Stimulated activated effector memory CD8-positive, alpha-beta T cell treated with anti-CD3 and anti-CD28 coated beads, Interleukin-12 subunit alpha, Interleukin-12 subunit beta, amount 100 ng/mL, for 72 hours (primary cell): ENCODE data around the gene HMG20A.
A peak's percentile ranks its signal among the peaks of the same experiment; 100 is the strongest.

ENCODE experiments used
- ATAC-seq: fragments of 150-1000 bp; cut with Tn5 transposase; 2 replicates; pipeline ENCODE4 v1.10.0; 2021
- DNase-seq, 2 donors: peaks; one replicate each; pipeline ENCODE4 v3.0.0; 2021 to 2022; ENCODE audit warnings: low spot score in 2 of 2
- H3K27ac Mint-ChIP-seq: one replicate; pipeline ENCODE4 v1.8.0; 2022; ENCODE audit warnings: mild to moderate bottlenecking, mixed read lengths
- H3K36me3 Mint-ChIP-seq: one replicate; pipeline ENCODE4 v1.8.0; 2022; ENCODE audit warnings: mild to moderate bottlenecking, mixed read lengths
- H3K4me1 Mint-ChIP-seq: one replicate; pipeline ENCODE4 v1.8.0; 2022; ENCODE audit warnings: mixed read lengths
- H3K4me3 Mint-ChIP-seq: one replicate; pipeline ENCODE4 v1.8.0; 2022; ENCODE audit warnings: mild to moderate bottlenecking, mixed read lengths
- H3K9me3 Mint-ChIP-seq: one replicate; pipeline ENCODE4 v1.8.0; 2022; ENCODE audit warnings: mixed read lengths

HMG20A gene

DNA sequence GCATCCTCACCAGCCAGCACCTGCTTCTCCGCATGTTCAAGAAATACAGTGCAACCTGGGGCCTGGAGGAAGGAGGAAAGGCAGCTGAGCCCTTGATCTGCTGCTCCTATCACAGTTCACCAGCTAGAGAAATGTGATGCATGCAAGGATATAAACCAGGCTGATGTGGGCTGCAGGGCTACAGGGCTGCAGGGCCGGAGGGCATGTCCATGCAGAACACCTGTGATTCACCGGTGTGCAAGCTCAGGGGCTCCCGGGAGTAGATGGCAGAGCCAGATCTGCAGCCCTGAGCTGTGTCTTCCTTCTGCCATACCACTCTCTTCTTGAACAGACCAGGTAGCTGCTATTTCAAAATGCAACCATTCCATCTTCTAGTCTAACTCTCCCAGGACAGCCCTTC, 84.9 kb downstream of the HMG20A start:
- Mint-ChIP-seq H3K4me1 (peaks cover 5% of the 10 kb centered on the region), H3K27ac (no peak overlapping the region), H3K36me3 (no peaks in the 10 kb centered on the region), H3K9me3 (no peaks in the 10 kb centered on the region), H3K4me3 (no peak overlapping the region)
- DNase-seq (no peak), ATAC-seq (no peak)

DNA sequence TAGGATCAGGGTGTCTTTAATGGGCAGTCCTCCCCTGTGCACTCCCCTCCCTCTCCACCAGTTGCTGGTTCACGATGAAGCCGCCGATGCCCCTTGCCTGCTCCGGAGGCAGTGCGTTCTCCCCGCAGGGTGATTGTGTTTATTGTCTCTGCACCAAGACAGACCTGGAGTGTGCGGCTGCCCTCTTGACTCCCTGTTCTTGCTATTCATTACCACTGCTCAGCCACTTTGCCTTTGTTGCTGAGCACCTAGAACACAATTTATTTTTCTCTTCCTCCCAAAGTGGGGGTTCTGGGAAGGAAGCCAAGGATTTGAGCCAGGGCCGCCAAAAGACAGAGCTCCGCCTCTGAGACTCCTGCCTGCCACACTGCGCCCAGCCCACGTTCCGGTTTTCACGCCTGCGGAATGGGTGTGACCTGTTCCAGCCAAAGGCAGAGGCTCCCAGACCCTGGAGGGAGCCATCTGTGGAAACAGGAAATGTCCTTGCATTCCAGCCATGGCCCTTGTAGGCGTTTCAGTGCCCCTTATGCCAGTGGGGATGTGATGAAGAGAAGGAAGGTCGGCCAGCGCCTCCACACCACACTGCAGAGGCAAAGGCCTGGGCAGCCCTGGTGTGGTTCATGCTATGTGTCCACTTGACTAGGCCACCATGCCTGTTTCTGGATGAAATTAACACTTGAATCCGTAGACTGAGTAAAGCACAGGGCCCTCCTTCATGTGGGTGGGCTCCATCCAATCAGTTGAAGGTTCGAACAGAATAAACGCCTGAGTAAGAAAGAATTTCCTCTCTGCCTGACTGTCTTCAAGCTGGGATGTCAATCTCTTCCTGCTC, 85.8 kb downstream of the HMG20A start:
- Mint-ChIP-seq H3K4me3 (no peak overlapping the region), H3K27ac (no peak overlapping the region), H3K36me3 (no peaks in the 10 kb centered on the region), H3K4me1 (peaks cover 5% of the 10 kb centered on the region), H3K9me3 (no peaks in the 10 kb centered on the region)
- DNase-seq (no peak), ATAC-seq (no peak)

DNA sequence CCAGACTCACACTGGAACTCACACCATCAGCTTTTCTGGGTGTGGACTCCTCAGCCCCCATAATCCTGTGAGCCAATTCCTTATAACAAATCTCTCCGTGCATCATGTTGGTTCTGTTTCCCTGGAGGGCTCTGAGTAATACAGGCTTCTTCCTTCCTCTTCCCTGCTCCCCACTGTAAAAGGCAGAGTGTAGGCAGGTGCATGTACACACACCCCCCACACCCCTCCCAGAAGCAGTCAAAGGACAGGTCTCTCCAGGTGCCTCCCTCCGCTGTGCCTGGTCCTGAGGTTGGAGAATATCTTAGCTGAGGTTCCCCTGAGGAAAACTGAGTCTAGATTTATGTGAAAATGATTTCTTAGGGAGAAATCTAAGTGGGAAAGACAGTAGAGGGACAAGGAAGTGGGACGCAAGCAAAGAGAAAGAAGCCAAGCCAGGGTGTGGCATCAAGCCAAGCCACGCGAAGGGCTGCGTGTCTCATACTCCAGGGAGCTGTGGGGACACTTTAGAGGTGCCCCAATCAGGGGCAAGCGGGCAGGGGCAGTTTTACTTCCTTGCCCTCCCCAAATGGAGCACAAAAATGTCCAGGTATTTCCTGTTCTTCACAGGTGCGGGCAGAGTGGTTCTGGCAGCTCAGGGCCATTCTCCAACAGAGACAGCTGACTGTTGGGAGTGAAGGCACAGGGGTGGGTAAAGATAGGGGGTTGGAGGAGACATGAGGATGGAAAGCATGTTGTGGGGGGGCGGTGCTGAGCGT, 86.6 kb downstream of the HMG20A start:
- H3K4me1 Mint-ChIP-seq = peaks cover 5% of the 10 kb centered on the region
- no peak for DNase-seq

DNA sequence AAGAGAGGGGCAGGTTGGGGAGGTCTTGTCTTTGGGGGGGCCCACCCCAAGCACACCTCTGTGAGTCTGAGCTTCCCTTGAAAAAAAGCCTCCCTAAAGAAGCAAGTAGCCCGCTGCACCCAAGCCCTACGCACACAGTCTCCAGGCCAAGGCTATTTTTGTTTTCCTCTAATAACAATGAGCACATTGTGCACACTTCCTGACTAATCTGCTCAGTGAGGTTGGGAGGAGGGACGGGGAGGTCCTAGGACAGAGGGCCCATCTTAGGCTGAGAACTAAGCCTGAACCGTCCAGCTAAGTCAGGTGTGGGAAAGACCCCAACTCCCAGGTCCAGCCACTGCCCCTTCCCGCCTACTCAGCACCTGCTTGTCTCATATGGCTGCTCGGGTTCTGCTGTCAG, 87.2 kb downstream of the HMG20A start:
- peaks cover 5% of the 10 kb centered on the region for H3K4me1 Mint-ChIP-seq
- H3K36me3 Mint-ChIP-seq = no peaks in the 10 kb centered on the region
- DNase-seq = no peak
- no peaks in the 10 kb centered on the region for H3K9me3 Mint-ChIP-seq
- H3K4me3 Mint-ChIP-seq = no peak overlapping the region
- ATAC-seq = no peak
- H3K27ac Mint-ChIP-seq = no peak overlapping the region

More for the DNA sequence above, 86.6 kb downstream of the HMG20A start:
- no peak for ATAC-seq
- no peaks in the 10 kb centered on the region for H3K9me3 Mint-ChIP-seq
- H3K4me3 Mint-ChIP-seq = no peak overlapping the region
- no peak overlapping the region for H3K27ac Mint-ChIP-seq
- no peaks in the 10 kb centered on the region for H3K36me3 Mint-ChIP-seq

DNA sequence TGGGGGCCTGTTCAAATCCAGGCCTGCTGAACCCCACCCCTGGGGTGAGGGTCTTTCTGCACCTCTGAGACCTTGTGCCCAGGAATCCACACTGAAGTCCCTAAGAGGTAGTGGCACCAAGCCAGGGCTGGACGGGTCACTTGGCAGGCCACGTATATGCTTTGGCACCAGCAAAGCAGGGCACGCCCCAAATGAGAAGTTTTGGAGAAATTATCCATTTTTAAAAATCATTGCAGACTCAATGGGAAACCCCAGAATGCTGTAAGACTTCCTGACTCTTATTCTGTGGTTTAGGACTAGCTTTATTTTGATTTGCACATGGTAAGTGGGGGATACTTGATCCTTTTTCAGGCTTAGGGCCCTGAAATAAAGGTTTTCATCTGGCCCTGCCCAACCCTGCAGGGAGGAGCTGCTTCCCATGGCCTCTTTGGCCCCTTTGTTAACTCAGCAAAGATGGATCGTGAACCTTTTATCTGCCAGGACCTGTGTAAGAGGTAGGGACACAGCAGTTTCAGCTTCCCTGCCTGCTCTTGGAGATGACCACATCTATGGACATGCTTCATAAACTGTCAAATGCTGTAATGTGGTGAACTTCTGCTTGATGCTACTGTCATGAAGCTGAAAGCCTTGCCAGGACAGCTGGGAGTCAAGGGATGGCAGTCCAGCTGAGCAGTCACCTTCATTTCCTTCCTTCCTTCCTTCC, 88.0 kb downstream of the HMG20A start:
- ATAC-seq = no peak
- H3K4me3 Mint-ChIP-seq = no peak overlapping the region
- peaks cover 5% of the 10 kb centered on the region for H3K4me1 Mint-ChIP-seq

DNA sequence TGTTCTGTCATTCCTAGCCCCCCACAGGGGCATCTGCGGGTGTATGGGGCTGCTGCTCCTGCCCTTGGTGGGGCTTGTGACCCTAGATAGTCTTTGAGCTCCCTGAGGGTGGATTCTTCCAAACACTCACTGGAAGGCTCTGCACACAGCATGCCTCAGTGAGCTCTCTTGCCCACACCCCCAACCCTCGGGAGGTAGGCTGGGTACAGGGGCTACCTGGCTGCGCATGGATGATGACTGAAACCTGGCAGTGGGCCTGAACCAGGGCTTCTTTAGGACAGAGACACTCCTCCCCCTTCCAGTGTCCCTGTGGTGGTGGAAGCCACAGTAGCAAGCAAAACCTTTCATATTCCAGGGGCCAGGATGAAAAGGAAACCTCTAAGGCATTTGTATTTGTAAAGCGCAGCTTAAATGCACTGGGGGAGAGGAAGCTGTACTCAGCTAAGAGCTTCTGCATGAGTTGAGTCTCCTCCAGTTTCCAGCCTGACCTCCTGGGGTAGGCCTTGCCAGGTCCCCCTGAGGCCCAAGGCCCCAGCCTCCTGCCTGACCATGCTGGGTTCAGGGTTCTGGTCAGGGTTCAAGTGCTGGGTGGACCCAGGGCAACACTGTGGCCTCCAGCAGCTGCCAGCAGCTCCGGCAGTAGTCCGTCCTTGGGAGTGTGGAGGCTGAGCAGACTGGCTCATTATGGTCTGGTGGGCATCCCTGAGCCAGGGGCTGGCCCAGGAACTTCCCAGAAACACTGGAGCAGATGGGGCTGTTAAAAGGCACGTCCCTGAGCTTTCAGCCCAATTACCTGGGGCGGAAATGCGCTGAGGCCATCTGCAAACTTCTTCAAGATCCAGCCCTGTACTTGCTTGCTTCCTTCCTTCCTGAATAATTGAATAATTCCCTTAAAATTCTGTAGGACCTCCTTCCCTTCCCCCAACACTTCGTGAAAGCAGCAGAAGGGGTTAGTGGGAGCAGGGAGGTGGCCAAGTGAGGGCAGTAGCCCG, 89.7 kb downstream of the HMG20A start:
- H3K27ac Mint-ChIP-seq = no peak overlapping the region
- H3K4me3 Mint-ChIP-seq = no peak overlapping the region
- H3K9me3 Mint-ChIP-seq = no peaks in the 10 kb centered on the region
- H3K36me3 Mint-ChIP-seq = no peaks in the 10 kb centered on the region
- no peak for DNase-seq
- no peak for ATAC-seq
- peaks cover 5% of the 10 kb centered on the region for H3K4me1 Mint-ChIP-seq

More for the DNA sequence above, 88.0 kb downstream of the HMG20A start:
- Mint-ChIP-seq H3K36me3 (no peaks in the 10 kb centered on the region), H3K27ac (peak overlapping the region; percentile 2), H3K9me3 (no peaks in the 10 kb centered on the region)
- DNase-seq = no peak

DNA sequence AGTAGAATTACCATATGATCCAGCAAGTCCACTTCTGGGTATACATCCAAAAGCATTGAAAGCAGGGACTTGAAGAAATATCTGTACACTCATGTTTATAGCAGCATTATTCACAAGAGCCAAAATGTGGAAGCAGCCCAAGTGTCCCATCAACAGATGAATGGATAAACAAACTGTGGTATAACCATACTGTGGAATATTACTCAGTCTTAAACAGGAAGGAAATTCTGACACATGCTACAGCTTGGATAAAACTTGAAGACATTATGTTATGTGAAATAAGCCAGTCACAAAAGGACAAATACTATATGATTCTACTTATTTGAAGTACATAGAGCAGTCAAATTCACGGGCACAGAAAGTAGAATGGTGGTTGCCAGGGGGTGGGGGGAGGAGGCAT, 91.2 kb downstream of the HMG20A start:
- Mint-ChIP-seq H3K36me3 (no peaks in the 10 kb centered on the region), H3K27ac (no peak overlapping the region), H3K4me3 (no peak overlapping the region), H3K4me1 (peaks cover 5% of the 10 kb centered on the region), H3K9me3 (no peaks in the 10 kb centered on the region)
- ATAC-seq (no peak), DNase-seq (no peak)

DNA sequence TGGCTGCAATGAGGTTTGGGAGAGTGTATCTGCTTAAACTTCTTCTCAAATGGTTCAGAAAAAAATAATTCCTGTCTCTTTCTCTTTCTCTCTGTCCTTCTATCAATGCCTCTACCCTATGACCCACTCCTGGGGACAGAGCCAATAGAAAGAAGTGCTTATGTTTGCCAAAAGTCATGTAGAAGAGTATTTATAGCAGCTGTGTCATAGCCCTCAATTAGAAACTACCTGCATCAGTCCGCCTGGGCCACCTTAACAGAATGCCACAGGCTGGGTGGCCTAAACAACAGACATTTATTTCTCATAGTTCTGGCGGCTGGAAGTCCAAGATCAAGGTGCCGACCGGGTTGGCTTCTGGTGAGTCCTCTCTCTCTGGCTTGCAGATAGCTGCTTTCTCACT, 92.5 kb downstream of the HMG20A start:
- Mint-ChIP-seq H3K9me3 (no peaks in the 10 kb centered on the region), H3K27ac (no peak overlapping the region), H3K4me1 (no peaks in the 10 kb centered on the region), H3K36me3 (no peaks in the 10 kb centered on the region), H3K4me3 (no peak overlapping the region)
- DNase-seq (no peak), ATAC-seq (no peak)

DNA sequence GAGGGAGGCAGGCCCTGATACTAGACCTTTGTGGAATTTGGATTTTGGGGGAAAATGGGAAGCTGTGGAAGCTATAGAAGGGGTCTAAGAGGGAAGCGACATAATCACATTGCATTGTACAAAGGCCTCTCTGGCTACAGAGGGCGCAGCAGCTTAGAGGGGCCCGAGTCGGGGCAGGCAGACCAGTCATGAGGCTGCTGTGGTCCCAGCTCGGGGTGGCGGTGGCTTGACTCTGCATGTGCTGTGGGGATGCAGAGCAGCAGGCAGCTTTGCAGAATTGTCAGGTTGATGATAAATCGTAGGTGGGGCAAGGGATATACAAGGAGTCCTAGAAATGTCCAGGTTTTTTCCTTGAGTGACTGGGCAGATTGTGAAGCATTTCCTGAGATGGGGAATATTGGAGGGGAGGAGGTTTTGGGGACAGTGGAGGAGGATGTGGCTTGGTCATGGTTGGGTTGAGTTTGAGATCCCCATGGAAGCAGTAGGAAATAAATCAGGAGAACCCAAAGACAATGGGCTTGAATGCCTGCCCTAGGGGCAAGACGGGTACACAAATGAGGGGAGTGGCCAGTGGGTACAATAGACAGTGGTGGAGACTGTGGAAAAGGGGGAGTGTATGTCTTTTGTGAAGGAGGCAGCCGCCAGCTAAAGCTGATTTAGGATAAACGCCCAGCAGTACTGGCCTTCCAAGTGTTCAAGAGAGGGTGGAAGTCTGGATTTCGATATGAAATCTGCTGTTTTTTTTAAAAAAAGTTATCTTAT, 94.1 kb downstream of the HMG20A start:
- Mint-ChIP-seq H3K4me1 (no peaks in the 10 kb centered on the region), H3K9me3 (no peaks in the 10 kb centered on the region), H3K36me3 (no peaks in the 10 kb centered on the region), H3K4me3 (no peak overlapping the region), H3K27ac (no peak overlapping the region)
- DNase-seq (no peak), ATAC-seq (no peak)

DNA sequence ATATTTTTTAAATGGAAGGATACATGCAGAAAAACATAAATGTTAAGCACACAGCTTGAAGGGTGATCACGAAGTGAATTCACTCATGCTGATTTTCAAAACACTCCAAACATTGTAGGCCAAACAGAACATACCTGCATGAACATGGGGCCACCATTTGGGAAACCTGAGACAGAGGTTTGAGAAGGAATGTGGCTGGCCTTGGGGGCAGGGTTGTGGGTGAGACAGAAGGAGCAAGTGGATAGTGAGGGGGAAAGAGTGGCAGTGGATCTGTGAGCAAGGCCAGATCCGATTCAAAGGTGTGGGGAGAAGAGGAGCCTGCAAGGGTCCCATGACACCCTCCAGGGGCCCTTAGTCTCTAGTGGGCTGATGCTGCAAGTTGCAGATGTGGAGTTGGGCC, 94.9 kb downstream of the HMG20A start:
- ATAC-seq (no peak), DNase-seq (no peak)
- Mint-ChIP-seq H3K4me1 (no peaks in the 10 kb centered on the region), H3K9me3 (no peaks in the 10 kb centered on the region), H3K36me3 (no peaks in the 10 kb centered on the region), H3K27ac (no peak overlapping the region), H3K4me3 (no peak overlapping the region)

DNA sequence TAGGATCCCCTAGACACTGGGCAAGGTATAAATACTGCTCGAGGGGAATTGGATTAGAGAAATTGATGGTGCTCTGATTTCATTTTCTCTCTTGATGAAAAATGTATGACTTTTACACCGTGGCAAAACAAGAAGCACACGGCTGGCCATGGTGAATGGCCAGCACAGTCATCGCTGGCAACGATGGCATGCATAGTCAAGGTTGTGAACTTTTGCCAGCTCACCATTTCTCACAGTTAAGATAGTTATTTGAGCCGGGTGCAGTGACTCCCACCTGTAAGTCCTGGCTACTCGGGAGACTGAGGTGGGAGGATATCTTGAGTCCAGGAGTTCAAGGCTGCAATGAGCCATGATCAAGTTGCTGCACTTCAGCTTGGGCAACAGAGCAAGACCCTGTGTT, 95.4 kb downstream of the HMG20A start:
- Mint-ChIP-seq H3K4me3 (no peak overlapping the region), H3K27ac (no peak overlapping the region), H3K4me1 (no peaks in the 10 kb centered on the region), H3K9me3 (no peaks in the 10 kb centered on the region), H3K36me3 (no peaks in the 10 kb centered on the region)
- no peak for ATAC-seq
- DNase-seq = no peak

DNA sequence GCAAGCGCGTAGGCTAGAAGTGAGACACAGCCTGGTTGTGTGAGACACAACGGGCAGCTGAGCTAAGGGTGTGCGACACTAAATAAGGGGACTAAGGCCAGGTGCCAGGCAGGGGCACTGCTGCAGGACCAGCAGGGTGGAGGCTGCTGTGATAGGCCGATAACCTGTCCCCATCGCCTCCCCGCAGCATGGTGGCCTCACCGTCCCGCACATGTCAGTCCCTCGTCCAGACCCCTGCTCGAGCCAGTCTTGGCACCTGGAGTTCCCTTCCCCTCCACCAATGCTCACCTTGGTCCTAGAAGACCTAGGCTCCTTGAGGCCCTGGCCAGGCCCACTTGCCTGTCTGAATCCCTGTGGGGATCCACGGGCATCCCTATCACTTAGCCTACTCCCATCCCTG, 96.1 kb downstream of the HMG20A start:
- Mint-ChIP-seq H3K9me3 (no peaks in the 10 kb centered on the region), H3K27ac (no peak overlapping the region), H3K36me3 (no peaks in the 10 kb centered on the region), H3K4me3 (no peak overlapping the region), H3K4me1 (peaks cover under 1% of the 10 kb centered on the region)
- ATAC-seq (peak; percentile 28), DNase-seq (no peak)

DNA sequence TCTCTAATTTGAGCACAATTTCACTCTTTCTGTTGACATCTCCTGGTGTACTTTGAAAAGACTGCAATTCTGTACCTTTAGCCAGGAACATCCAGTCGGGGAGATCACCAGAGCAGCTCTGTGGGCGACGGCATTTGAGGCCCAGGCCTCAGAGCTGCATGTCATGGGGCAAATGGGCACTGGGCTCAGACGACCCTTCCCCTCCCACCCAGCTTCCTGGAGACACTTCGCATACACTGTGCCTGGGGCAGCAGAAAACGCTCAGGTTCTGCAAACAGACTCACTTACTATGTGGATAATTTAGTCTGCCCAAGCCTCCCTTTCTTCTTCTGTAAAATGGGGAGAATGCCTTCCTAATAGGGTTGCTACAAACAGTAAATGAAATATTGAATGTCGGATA, 96.9 kb downstream of the HMG20A start:
- Mint-ChIP-seq H3K36me3 (no peaks in the 10 kb centered on the region), H3K4me1 (peaks cover 5% of the 10 kb centered on the region), H3K9me3 (no peaks in the 10 kb centered on the region), H3K27ac (no peak overlapping the region), H3K4me3 (no peak overlapping the region)
- no peak for ATAC-seq
- DNase-seq = no peak

DNA sequence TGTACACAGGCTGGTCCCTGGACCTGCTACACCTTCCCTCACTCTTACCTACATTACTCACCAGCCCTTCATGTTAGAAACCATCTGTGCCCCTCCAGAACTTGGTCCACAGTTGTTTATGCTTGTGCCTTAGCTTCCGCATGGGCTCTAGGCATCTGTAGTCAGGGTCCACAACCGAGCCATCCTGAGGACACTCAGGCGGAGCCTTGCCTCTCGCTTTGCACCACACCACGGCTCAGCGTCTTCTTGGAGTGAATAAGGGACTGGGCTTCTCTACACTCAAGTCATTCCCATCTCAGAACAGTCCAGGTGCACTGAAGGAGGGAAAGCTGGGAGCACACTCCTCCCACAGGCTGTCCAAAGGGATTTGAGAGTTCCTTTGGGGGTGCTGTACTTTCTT, 97.8 kb downstream of the HMG20A start:
- Mint-ChIP-seq H3K36me3 (no peaks in the 10 kb centered on the region), H3K9me3 (no peaks in the 10 kb centered on the region), H3K4me3 (no peak overlapping the region), H3K27ac (no peak overlapping the region), H3K4me1 (peaks cover 5% of the 10 kb centered on the region)
- no peak for ATAC-seq
- no peak for DNase-seq
